ENCODE measurements around the gene TRERF1. TPM values are rescaled to one million over a fixed set of nuclear protein-coding genes. Genes with fewer than 3 reads are reported as not detected.

The TRERF1 gene
- total RNA-seq, 4 donors from 2014 or later: 6.9 to 12.1 (median 8.8) TPM

- WGBS, 2 donors: 73 to 78% methylated on average over 7 of the region's 7 CpGs
- intact Hi-C loops (cut with DNase I; ENCODE audit: low total_unique reads): no loop called here
Observed at GRCh38 chr6:42368181-42368580, 83.5 kb downstream of the TRERF1 start.

DNA sequence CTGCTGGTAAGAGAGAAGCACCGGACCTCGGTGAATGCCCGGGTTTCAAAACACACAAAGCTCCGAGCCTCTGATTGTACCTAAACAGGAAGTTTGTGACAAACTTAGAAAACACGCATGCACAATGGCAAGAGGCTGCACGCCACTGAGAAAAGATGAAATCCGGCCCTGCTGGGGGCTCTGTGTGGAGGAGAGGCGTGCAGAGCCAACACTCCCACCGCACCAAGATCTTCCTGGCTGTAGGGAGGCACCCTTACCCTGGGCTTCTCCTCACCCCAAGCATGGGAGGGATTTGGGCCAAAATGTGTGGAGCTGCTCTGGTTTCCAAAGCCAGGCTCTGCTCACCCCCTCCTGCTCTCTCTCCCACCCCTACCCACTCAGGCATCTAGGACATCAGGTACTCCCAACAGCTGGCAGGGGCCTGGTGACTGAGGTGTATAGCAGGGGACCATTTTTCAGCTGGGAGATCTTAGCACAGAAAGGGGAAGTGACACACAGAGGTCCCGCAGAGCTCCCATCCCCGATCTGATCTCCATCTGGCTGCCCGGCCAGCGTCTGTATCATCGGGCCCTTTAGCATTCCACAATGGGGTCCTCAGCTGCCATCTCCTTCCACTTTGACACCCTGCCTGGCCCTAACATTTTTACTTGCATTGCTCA is 84.2 kb downstream of the TRERF1 start:
- H3K4me3 ChIP-seq (ENCODE audit: low read depth, poor library complexity, severe bottlenecking): no peak overlapping the region
- 74% methylated on average over 14 of the region's 14 CpGs for WGBS, 2 donors
- TF ChIP-seq POLR2A (IDR thresholded peaks at IDR 0.05): no peak
- TF ChIP-seq, protein P1, sequence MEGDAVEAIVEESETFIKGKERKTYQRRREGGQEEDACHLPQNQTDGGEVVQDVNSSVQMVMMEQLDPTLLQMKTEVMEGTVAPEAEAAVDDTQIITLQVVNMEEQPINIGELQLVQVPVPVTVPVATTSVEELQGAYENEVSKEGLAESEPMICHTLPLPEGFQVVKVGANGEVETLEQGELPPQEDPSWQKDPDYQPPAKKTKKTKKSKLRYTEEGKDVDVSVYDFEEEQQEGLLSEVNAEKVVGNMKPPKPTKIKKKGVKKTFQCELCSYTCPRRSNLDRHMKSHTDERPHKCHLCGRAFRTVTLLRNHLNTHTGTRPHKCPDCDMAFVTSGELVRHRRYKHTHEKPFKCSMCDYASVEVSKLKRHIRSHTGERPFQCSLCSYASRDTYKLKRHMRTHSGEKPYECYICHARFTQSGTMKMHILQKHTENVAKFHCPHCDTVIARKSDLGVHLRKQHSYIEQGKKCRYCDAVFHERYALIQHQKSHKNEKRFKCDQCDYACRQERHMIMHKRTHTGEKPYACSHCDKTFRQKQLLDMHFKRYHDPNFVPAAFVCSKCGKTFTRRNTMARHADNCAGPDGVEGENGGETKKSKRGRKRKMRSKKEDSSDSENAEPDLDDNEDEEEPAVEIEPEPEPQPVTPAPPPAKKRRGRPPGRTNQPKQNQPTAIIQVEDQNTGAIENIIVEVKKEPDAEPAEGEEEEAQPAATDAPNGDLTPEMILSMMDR (IDR thresholded peaks at IDR 0.05): no peak
- intact Hi-C loops (cut with DNase I; ENCODE audit: low total_unique reads): no loop called here
- peak in 1 of 2 donors; percentile 82 for DNase-seq (ENCODE audit: low spot score in 2 of 2)

More at GRCh38 chr6:42368181-42368580, 83.5 kb downstream of the TRERF1 start:
- peak in 1 of 2 donors; percentile 76 for DNase-seq (ENCODE audit: low spot score in 2 of 2)
- TF ChIP-seq, protein P1 (IDR thresholded peaks at IDR 0.05): no peak
- no peak for TF ChIP-seq POLR2A (IDR thresholded peaks at IDR 0.05)
- no peak overlapping the region for H3K4me3 ChIP-seq (ENCODE audit: low read depth, poor library complexity, severe bottlenecking)

DNA sequence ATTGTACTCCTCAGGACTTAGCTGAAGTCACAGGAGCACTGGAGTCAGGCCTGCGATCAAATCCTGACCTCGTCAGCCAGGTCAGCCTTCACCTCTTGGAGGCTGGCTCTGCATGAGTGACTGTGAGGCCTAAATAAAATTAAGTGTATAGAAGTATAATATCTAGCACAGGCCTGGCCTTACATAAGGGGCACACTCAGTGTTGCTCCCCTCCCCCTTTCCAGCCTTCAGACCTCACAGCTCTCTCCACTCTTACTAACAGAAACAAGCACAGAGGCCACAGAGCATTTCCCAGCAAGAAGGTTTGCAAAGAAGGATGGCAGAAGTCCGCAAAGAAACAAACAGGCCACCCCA is 84.8 kb downstream of the TRERF1 start:
- TF ChIP-seq POLR2A (IDR thresholded peaks at IDR 0.05): no peak
- TF ChIP-seq, protein P1 (IDR thresholded peaks at IDR 0.05): no peak
- WGBS, 2 donors: 94 to 95% methylated on average over 3 of the region's 3 CpGs
- DNase-seq (ENCODE audit: low spot score in 2 of 2): no peak
- intact Hi-C loops (cut with DNase I; ENCODE audit: low total_unique reads): no loop called here
- no peak overlapping the region for H3K4me3 ChIP-seq (ENCODE audit: low read depth, poor library complexity, severe bottlenecking)

DNA sequence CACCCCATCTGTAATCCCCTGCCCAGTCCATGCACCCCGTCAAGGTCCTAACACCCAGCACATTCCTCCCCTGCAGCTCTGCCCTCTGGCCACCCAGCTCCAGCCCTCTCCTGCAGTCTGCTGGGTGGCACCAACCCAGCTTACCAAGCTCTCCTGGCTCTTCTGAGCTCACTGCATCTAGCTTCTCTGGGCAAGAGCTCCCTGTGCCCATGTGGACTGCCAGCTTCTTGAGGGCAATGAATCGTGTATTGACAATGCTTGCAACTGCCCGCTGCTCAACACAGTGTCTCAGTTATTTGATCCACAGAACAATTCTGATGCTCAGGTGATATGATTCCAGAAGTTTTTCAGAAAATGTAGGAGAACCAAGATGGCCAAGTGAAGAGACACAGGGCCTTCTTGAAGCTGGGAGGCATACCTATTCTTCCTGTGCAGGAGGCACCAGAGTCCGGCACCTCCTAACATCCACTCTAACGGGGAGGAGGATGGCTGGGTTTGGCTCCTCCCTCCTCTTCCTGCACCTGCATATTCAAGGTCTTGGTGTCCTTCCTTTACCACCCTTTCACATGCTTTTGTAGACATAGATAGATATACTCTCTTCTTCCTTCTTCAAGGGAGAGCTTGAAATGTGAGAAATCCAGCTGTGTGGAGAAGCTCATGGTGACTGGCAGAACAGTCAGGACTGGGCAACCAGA is 85.6 kb downstream of the TRERF1 start:
- no peak overlapping the region for H3K4me3 ChIP-seq (ENCODE audit: low read depth, poor library complexity, severe bottlenecking)
- intact Hi-C loops (cut with DNase I; ENCODE audit: low total_unique reads): no loop called here
- WGBS, 2 donors: 86 to 97% methylated on average over 5 of the region's 5 CpGs
- peak in 1 of 2 donors; percentile 50 for DNase-seq (ENCODE audit: low spot score in 2 of 2)
- TF ChIP-seq, protein P1 (IDR thresholded peaks at IDR 0.05): no peak
- TF ChIP-seq POLR2A (IDR thresholded peaks at IDR 0.05): no peak

- WGBS, 2 donors: 41 to 62% methylated on average over 8 of the region's 8 CpGs
- DNase-seq (ENCODE audit: low spot score in 2 of 2): peak in 1 of 2 donors; percentile 76
- no peak overlapping the region for H3K4me3 ChIP-seq (ENCODE audit: low read depth, poor library complexity, severe bottlenecking)
- TF ChIP-seq POLR2A (IDR thresholded peaks at IDR 0.05): no peak
- TF ChIP-seq, protein P1 (IDR thresholded peaks at IDR 0.05): no peak
- intact Hi-C loops (cut with DNase I; ENCODE audit: low total_unique reads): no loop called here
Observed at GRCh38 chr6:42365021-42365420, 86.7 kb downstream of the TRERF1 start.

All from lower leg skin (tissue), 4 donors.